H9 (cell line): ENCODE data around the gene GRIA1. TPM values are rescaled to one million over a fixed set of nuclear protein-coding genes. Genes with fewer than 3 reads are reported as not detected.

Source experiments
- DNase-seq: peaks from one replicate; pipeline ENCODE4 v3.0.0-alpha.2; 2017
- H2AFZ ChIP-seq: one replicate; pipeline ENCODE4 v1.6.1; 2013; ENCODE audit warnings: mild to moderate bottlenecking, low read length, control low read depth, moderate library complexity
- H2AK5ac ChIP-seq: 2 replicates; pipeline ENCODE4 v1.6.1; 2013; ENCODE audit warnings: low read length, control low read depth, mixed read lengths; ENCODE audit not compliant: insufficient read length
- H2BK120ac ChIP-seq: one replicate; pipeline ENCODE4 v1.6.1; 2013; ENCODE audit warnings: low read depth, mild to moderate bottlenecking, low read length, control low read depth, inconsistent platforms; ENCODE audit not compliant: poor library complexity, severe bottlenecking
- H2BK12ac ChIP-seq: 2 replicates; pipeline ENCODE4 v1.6.1; 2013; ENCODE audit warnings: low read length, control low read depth, mixed read lengths, low read depth; ENCODE audit not compliant: insufficient read length
- H2BK15ac ChIP-seq: 2 replicates; pipeline ENCODE4 v1.6.1; 2013; ENCODE audit warnings: low read depth, low read length, control low read depth
- H2BK20ac ChIP-seq: one replicate; pipeline ENCODE4 v1.6.1; 2013; ENCODE audit warnings: low read depth, mild to moderate bottlenecking, low read length, control low read depth, inconsistent platforms; ENCODE audit not compliant: poor library complexity, severe bottlenecking
- H2BK5ac ChIP-seq: 2 replicates; pipeline ENCODE4 v1.6.1; 2013; ENCODE audit warnings: low read length, control low read depth, mixed read lengths; ENCODE audit not compliant: insufficient read length
- H3K14ac ChIP-seq: 2 replicates; pipeline ENCODE4 v1.6.1; 2013; ENCODE audit warnings: low read length, control low read depth; ENCODE audit not compliant: insufficient read depth
- H3K18ac ChIP-seq: 2 replicates; pipeline ENCODE4 v1.6.1; 2013; ENCODE audit warnings: low read depth, mild to moderate bottlenecking, mixed read lengths, low read length, control low read depth; ENCODE audit not compliant: insufficient read length
- H3K23ac ChIP-seq: 2 replicates; pipeline ENCODE4 v1.6.1; 2013; ENCODE audit warnings: low read length, control low read depth, mixed read lengths, low read depth; ENCODE audit not compliant: insufficient read length
- H3K23me2 ChIP-seq: 2 replicates; pipeline ENCODE4 v1.6.1; 2013; ENCODE audit warnings: low read depth, mild to moderate bottlenecking, mixed read lengths, low read length, control low read depth; ENCODE audit not compliant: insufficient read length, poor library complexity, severe bottlenecking
- H3K27ac ChIP-seq: 2 replicates; pipeline ENCODE4 v1.5.1; 2013; ENCODE audit warnings: low read length, control low read depth, mixed read lengths, low read depth; ENCODE audit not compliant: insufficient read length
- H3K27me3 ChIP-seq: 2 replicates; pipeline ENCODE4 v1.6.1; 2013; ENCODE audit warnings: low read length, control low read depth, inconsistent platforms; ENCODE audit not compliant: insufficient read depth
- H3K4ac ChIP-seq: 2 replicates; pipeline ENCODE4 v1.6.1; 2013; ENCODE audit warnings: low read depth, mild to moderate bottlenecking, control low read depth, inconsistent platforms, low read length, moderate library complexity
- H3K4me1 ChIP-seq: 2 replicates; pipeline ENCODE4 v1.6.1; 2013; ENCODE audit warnings: low read length, control low read depth, inconsistent platforms; ENCODE audit not compliant: insufficient read depth
- H3K4me2 ChIP-seq: 2 replicates; pipeline ENCODE4 v1.6.1; 2013; ENCODE audit warnings: low read length, control low read depth, mixed read lengths; ENCODE audit not compliant: insufficient read length, insufficient read depth
- H3K56ac ChIP-seq: 2 replicates; pipeline ENCODE4 v1.6.1; 2013; ENCODE audit warnings: low read depth, mild to moderate bottlenecking, mixed read lengths, low read length, control low read depth; ENCODE audit not compliant: insufficient read length
- H3K79me1 ChIP-seq: 2 replicates; pipeline ENCODE4 v1.6.1; 2013; ENCODE audit warnings: low read depth, mild to moderate bottlenecking, moderate library complexity, low read length, control low read depth, inconsistent platforms; ENCODE audit not compliant: insufficient read depth, poor library complexity, severe bottlenecking
- H3K79me2 ChIP-seq: 2 replicates; pipeline ENCODE4 v1.6.1; 2013; ENCODE audit warnings: low read length, control low read depth, inconsistent platforms; ENCODE audit not compliant: insufficient read depth
- H3K9ac ChIP-seq: 2 replicates; pipeline ENCODE4 v1.6.1; 2013; ENCODE audit warnings: low read length, control low read depth, mixed read lengths; ENCODE audit not compliant: insufficient read length; ENCODE audit errors: extremely low read depth
- H3K9me3 ChIP-seq: one replicate; pipeline ENCODE4 v1.6.1; 2013; ENCODE audit warnings: low read depth, low read length, inconsistent platforms; ENCODE audit not compliant: control insufficient read depth
- H3T11ph ChIP-seq: one replicate; pipeline ENCODE4 v1.6.1; 2013; ENCODE audit warnings: mild to moderate bottlenecking, low read length, control low read depth, inconsistent platforms
- H4K20me1 ChIP-seq: one replicate; pipeline ENCODE4 v1.6.1; 2013; ENCODE audit not compliant: control insufficient read depth, insufficient read length, insufficient read depth
- H4K5ac ChIP-seq: 2 replicates; pipeline ENCODE4 v1.6.1; 2013; ENCODE audit warnings: low read depth, mild to moderate bottlenecking, mixed read lengths, low read length, control low read depth; ENCODE audit not compliant: insufficient read length
- H4K8ac ChIP-seq: replicated peaks from 2 replicates; pipeline ENCODE4 v1.6.1; 2013; ENCODE audit warnings: low read length, control low read depth, mixed read lengths, low read depth; ENCODE audit not compliant: insufficient read length
- H4K91ac ChIP-seq: 2 replicates; pipeline ENCODE4 v1.6.1; 2013; ENCODE audit warnings: low read depth, mild to moderate bottlenecking, moderate library complexity, mixed read lengths, low read length, control low read depth; ENCODE audit not compliant: insufficient read length
- H3K27ac Mint-ChIP-seq, 3 experiments: 2 replicates in 2 of 3; 3 replicates in 1 of 3; pipeline ENCODE4 v1.8.0; 2020 to 2021; ENCODE audit warnings: mixed read lengths in 3 of 3, mild to moderate bottlenecking in 1 of 3, moderate library complexity in 1 of 3
- H3K27me3 Mint-ChIP-seq: 2 replicates; pipeline ENCODE4 v1.8.0; 2021; ENCODE audit warnings: low read depth, mild to moderate bottlenecking, moderate library complexity, mixed read lengths
- H3K36me3 Mint-ChIP-seq, 3 experiments: 2 replicates in 2 of 3; 3 replicates in 1 of 3; pipeline ENCODE4 v1.8.0; 2020 to 2021; ENCODE audit warnings: low read depth in 3 of 3, mixed read lengths in 3 of 3; ENCODE audit not compliant: insufficient read depth in 1 of 3
- H3K4me1 Mint-ChIP-seq, 2 experiments: 2 replicates each; pipeline ENCODE4 v1.8.0; 2020; ENCODE audit warnings: mixed read lengths in 2 of 2
- H3K4me3 Mint-ChIP-seq, 2 experiments: 2 replicates in 1 of 2; 3 replicates in 1 of 2; pipeline ENCODE4 v1.8.0; 2020 to 2021; ENCODE audit warnings: mild to moderate bottlenecking in 2 of 2, mixed read lengths in 2 of 2, moderate library complexity in 1 of 2
- H3K9me3 Mint-ChIP-seq, 2 experiments: 2 replicates in 1 of 2; 3 replicates in 1 of 2; pipeline ENCODE4 v1.8.0; 2020; ENCODE audit warnings: mild to moderate bottlenecking in 2 of 2, mixed read lengths in 2 of 2, moderate library complexity in 1 of 2
- CTCF ChIP-seq: fragments of 200-600 bp; sonication (generic); conservative IDR thresholded peaks from 3 replicates; pipeline ENCODE4 v1.8.0; 2021; ENCODE audit warnings: antibody characterized with exemption, mild to moderate bottlenecking
- total RNA-seq: library from RNA; stranded (reverse); gene quantifications from 2 replicates; pipeline ENCODE4 v1.2.1, GENCODE V29; 2021

Gene GRIA1
- total RNA-seq, 1 experiment from 2014 or later, result 0.52 TPM

GRCh38 chr5:153700940-153701339 is 210.5 kb downstream of the GRIA1 start:
- Histone ChIP-seq H4K8ac (no peak overlapping the region), H3K79me2 (no peaks in the 10 kb centered on the region), H3K23me2 (no peaks in the 10 kb centered on the region), H2BK5ac (no peak overlapping the region), H3K27ac (no peak overlapping the region), H3K27me3 (no peaks in the 10 kb centered on the region), H2BK15ac (no peak overlapping the region), H2AK5ac (no peak overlapping the region), H2BK20ac (no peak overlapping the region), H3K4me2 (no peak overlapping the region), H3K4me1 (no peaks in the 10 kb centered on the region; the same call in 1 of the 2 replicates), H3T11ph (no peak overlapping the region), H4K5ac (no peak overlapping the region), H3K56ac (no peak overlapping the region), H2AFZ (no peak overlapping the region), H3K4ac (no peak overlapping the region), H3K9me3 (no peaks in the 10 kb centered on the region), H4K20me1 (no peaks in the 10 kb centered on the region), H3K9ac (no peak overlapping the region), H3K14ac (no peak overlapping the region), H2BK12ac (no peak overlapping the region), H3K18ac (no peak overlapping the region), H3K79me1 (no peaks in the 10 kb centered on the region), H4K91ac (no peak overlapping the region), H2BK120ac (no peak overlapping the region), H3K23ac (no peak overlapping the region)
- Mint-ChIP-seq H3K9me3 (no peaks in the 10 kb centered on the region; a peak in 1 of 5 replicates), H3K27ac (no peak overlapping the region), H3K4me3 (no peak overlapping the region), H3K27me3 (no peaks in the 10 kb centered on the region), H3K36me3 (no peaks in the 10 kb centered on the region; a peak in 1 of 7 replicates), H3K4me1 (peaks cover 8 to 13% of the 10 kb centered on the region in 2 experiments)
- DNase-seq, result no peak
- no peak for TF ChIP-seq CTCF
